DMS53 (cell line): ENCODE measurements around the gene MED22.
"Not testable (repeated sequence)": the region's sequence is repeated elsewhere in the genome, so short reads cannot be mapped to it uniquely, and the experiment has no call there.

Experiments
- DNase-seq: peaks from one replicate; lab custom pipeline; 2025; lab: John Stamatoyannopoulos, UW

The MED22 gene

DNA sequence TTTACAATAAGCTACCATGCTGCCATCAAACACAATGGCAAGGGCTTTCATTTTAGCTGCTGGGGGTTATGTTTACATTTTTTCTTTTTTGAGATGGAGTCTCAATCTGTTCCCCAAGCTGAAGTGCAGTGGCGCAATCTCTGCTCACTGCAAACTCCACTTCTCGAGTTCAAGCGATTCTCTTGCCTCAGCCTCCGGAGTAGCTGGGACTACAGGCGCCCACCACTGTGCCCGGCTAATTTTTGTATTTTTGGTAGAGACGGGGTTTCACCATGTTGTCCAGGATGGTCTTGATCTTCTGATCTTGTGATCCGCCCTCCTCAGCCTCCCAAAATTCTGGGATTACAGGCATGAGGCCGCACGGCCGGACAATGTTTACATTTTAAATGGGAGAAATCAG lies 13.0 kb downstream of the MED22 start:
- not testable (repeated sequence) for DNase-seq

DNA sequence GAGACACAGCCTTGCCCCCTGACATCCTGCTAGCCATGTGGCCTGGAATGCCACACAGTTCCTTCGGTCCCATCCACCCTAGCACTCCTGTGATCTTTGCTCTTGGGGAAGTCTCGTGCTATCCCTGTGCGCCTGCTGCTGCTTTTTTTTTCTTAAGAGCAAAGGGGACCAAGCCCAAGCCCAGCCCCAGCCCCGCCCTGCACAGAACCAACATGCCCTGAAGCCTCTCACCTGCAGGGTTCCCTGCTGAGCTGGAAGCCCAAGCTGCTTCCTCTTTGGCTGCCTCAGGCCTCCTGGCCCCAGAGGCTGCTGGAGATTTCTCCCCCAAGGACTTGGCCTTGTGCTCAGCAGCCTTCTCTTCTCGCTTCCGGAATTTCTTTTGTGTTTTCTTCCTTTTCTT lies 13.8 kb downstream of the MED22 start:
- no peak for DNase-seq

DNA sequence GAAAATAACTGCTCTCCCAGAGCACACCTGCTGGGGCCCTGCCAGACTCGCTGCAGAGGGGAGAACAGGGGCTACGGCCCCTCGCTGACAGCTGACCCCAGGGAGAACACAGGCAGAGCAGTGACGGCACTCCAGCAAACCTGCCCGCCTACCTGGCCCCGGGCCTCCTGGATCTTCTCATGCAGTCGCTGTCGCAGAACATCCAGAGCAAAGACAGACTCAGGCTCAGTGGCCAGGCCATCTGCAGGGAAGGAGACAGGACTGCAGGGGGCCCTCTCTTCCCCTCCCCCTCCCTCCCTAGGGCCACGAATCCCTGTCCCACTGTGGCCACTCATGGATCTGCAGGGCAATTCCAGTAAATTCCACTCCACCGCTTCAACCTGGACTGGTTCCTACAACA lies 14.4 kb downstream of the MED22 start:
- DNase-seq, result no peak

GRCh38 chr9:133333011-133333410 lies 14.9 kb downstream of the MED22 start:
- DNase-seq, result no peak

GRCh38 chr9:133332381-133332730 lies 15.6 kb downstream of the MED22 start:
- no peak for DNase-seq

GRCh38 chr9:133331641-133332380 lies 16.1 kb downstream of the MED22 start:
- DNase-seq, result no peak

GRCh38 chr9:133331221-133331620 lies 16.7 kb downstream of the MED22 start:
- no peak for DNase-seq

GRCh38 chr9:133329306-133330156 lies 18.4 kb downstream of the MED22 start:
- DNase-seq, result peak; percentile 71

DNA sequence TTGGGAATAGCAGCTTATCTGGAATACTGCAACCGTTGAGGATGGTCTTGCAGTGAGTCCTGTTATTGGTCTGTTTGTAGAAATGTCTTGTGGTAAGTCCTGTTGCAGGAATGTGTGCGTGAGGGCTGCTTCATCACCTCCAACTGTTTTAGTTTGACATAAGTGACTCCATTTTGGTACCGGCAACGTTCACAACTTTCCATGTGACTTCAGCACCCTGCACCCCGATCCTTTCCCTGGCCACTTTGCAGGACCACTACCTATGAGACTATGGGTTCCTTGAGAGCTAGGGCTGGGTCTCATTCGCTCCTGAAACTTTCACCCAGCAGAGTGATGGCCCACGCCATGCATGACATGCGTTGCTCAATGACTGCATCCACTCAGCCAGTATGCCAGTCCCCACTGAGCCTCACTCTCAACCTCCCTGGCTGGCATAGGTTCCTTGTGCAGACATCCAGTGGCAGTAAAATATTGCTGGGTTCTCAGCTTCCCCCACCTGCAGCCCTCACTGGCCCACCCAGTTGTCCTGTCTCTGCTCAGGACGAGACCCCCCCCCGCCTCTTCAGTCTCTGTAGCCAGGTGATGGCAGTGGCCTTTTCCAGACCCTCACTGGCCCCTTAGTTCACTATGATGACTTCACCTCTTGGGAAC lies 20.0 kb downstream of the MED22 start:
- no peak for DNase-seq

GRCh38 chr9:133327021-133327420 lies 20.9 kb downstream of the MED22 start:
- not testable (repeated sequence) for DNase-seq

DNA sequence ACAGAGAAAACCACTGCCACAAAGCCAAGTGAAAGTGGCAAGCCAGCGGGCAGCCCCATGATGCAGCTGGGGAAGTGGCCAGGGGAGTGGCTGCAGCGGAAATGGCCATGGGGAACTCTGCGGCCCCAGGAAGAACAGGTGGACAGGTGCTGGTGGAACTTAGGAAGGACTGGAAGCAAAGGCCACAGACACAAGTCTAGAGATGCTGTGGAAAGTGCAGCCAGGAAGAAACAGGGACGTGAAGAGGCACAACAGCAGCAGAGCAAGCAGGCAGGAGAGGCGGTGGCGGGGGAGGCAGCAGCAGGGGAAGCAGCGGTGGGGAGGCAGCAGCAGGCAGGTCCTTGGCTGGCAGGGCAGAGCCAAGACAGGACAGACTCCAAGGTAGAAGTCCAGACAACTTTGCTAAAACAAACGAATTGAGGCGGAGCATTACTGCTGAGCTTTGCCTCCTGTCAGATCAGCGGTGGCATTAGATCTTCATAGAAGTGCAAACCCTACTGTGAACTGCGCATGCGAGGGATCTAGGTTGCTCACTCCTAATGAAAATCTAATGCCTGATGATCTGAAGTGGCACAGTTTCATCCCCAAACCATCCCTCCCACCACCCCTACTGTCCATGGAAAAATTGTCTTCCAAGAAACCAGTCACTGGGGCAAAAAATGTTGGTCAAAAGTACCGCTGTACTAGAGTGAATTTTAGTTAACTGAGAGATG lies 23.8 kb downstream of the MED22 start:
- DNase-seq, result no peak

GRCh38 chr9:133323211-133323610 lies 24.7 kb downstream of the MED22 start:
- no peak for DNase-seq

DNA sequence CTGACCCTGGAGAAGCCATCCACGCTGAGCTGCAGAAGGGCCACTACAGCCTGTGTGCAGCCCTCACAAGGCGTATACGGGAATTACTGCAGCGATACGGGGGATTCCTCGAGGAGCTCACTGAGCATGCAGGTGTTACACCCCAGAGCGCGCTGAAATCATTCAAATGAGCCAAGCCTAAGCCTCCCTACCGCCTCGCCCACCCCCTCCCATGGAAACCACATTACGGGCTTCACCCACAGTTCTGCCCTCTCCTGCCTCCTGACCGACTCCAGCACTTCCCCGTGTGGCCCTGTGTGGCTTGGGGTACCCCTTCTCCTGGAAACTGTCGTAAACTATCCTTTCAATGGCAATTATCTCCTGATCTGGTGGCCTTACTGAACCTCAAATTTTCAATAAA lies 25.2 kb downstream of the MED22 start:
- DNase-seq, result no peak

DNA sequence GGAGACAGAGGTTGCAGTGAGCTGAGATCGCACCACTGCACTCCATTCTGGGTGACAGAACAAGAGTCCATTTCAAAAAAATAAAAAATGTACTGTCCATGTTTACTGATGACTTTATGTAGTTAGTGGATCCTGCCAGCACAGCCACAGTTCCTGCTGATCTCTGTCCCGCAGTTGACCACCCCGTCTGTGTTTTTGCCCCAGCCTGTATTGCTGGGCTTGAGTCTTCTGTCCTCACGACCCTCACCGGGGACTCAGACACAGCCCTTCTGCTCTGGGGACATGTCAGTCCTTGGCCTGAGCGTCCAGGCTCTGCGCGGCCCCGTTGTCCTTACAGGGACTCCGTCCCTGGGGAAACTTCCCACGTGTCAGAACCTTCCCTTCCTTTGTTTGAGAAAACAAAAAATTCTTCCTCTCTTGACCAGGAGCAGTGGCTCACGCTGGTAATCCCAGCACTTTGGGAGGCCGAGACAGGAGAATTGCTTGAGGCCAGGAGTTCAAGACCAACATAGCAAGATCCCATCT lies 26.5 kb downstream of the MED22 start:
- DNase-seq, result no peak

- DNase-seq, result no peak
Observed at GRCh38 chr9:133320421-133320881, 27.5 kb downstream of the MED22 start.

- DNase-seq, result not testable (repeated sequence)
Observed at GRCh38 chr9:133317551-133317950, 30.4 kb downstream of the MED22 start.

DNA sequence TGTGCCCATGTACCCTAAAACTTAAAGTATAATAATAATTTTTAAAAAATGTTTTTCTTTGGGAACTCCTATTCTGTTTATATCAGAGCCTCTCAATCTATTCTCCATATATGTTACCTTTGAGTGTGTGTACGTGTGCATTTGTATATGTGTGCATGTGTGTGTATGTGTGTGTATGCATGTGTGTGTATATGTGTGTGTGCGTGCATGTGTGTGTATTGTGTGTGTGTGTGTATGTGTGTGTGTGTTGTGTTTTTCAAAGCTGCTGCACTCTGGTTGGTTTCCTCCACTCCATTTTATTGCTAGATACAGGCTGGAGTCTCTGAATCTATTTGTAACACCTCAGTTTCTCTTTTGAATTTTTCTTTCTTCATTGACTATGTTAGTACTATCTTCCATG lies 31.9 kb downstream of the MED22 start:
- no peak for DNase-seq

- no peak for DNase-seq
Observed at GRCh38 chr9:133309608-133310007, 38.3 kb downstream of the MED22 start.

DNA sequence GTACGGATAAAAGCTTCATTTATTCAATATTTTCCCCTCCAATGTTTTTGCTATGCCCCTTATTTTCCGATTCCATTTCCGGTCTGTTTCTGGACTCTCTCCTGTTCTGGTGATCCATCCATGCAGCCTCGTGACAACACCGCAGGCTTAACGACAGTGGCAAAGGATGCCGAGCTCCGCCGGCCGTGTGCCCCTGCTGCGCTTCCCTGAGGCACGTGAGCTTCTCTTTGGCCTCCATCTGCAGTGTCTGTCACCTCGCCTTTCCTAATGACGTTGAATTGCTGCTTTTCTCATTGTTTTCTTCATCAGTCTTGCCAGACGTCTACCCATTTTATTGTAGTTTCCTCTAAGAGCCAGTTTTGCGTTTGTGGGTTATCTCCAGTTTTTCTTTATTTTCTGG lies 40.6 kb downstream of the MED22 start:
- no peak for DNase-seq

DNA sequence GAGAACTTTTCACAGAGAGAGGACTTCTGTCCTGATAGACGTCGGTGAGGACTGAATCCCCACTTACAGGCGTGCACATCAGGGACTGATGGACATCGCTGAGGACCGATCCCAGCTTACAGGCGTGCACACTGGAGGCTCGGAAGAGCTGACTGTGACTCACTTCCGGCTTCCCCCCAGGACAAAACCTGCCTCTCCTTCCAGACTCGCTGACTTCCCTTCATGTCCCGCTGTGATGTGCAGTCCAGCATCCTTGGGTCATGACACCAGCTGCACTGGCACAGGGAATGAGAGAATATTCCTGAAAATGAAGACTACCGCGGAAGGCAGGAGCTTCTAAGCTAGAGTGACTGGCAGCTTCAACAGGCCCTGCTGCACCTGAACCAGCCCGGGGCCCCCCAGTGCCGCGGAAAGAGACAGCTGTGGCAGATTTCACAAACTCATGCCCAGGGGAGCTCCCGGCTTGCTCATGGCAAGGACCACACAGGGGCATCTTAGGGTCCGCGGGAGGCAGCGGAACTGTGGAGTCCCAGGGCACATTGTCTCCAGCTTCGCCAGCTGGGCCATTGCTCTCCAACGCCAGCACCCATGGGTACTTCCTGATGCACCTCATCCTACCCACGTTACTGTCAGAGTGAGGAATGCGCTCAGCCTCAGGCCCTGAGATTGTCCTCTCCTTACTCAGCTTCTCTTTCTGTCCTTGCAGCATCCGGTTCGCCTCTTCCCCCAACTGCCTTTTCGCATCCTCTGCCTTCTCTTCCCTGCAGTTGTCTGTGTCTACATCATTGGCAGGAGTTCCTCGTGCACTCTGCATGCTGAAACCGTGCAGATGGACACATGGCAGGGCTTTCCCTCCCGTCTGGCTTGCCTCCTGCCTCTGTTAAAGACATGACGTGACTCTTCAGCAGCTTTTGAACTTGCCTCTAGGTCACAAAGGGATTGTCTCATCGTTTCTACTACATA lies 41.4 kb downstream of the MED22 start:
- no peak for DNase-seq

DNA sequence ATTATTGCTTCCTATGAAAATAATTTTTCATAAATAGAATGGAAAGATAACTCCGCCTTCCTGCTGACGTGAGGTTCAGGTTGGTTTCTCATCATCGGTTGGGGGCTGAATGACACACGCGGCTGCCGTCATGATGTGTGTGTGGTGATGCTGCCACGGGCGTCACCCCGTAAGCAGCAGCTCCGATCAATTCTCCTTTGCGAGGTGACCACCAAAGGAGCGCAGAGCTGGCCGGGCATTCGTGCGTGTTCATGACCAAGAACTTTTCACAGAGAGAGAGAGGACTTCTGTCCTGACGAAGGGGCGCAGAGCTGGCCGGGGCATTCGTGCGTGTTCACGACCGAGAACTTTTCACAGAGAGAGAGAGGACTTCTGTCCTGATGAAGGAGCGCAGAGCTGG lies 42.2 kb downstream of the MED22 start:
- DNase-seq, result no peak
